GM18499 (cell line): ENCODE data around the gene BPIFB1.

Source experiments
- ATAC-seq: cut with Tn5 transposase; IDR thresholded peaks from one replicate; pipeline ENCODE4 v1.9.1; 2021; ENCODE audit warnings: moderate number of reproducible peaks; ENCODE audit not compliant: insufficient read depth, unreplicated experiment

BPIFB1 gene

GRCh38 chr20:33318096-33318429 lies 35.0 kb downstream of the BPIFB1 start:
- ATAC-seq: no peak

- ATAC-seq: no peak
Observed at GRCh38 chr20:33320006-33320405, 37.0 kb downstream of the BPIFB1 start.

- ATAC-seq: no peak
Observed at GRCh38 chr20:33322456-33322855, 39.4 kb downstream of the BPIFB1 start.

GRCh38 chr20:33323236-33323635 lies 40.2 kb downstream of the BPIFB1 start:
- ATAC-seq: no peak

GRCh38 chr20:33325350-33325749 lies 42.3 kb downstream of the BPIFB1 start:
- ATAC-seq: no peak

GRCh38 chr20:33328157-33329137 lies 45.4 kb downstream of the BPIFB1 start:
- no peak for ATAC-seq

GRCh38 chr20:33332905-33333456 lies 50.0 kb downstream of the BPIFB1 start:
- ATAC-seq: no peak

- no peak for ATAC-seq
Observed at GRCh38 chr20:33333616-33334015, 50.6 kb downstream of the BPIFB1 start.

- no peak for ATAC-seq
Observed at GRCh38 chr20:33334111-33334510, 51.1 kb downstream of the BPIFB1 start.

GRCh38 chr20:33336375-33336774 lies 53.4 kb downstream of the BPIFB1 start:
- ATAC-seq: no peak

- ATAC-seq: no peak
Observed at GRCh38 chr20:33337119-33337518, 54.1 kb downstream of the BPIFB1 start.

GRCh38 chr20:33337531-33338165 lies 54.6 kb downstream of the BPIFB1 start:
- ATAC-seq: no peak

- ATAC-seq: no peak
Observed at GRCh38 chr20:33338467-33339258, 55.6 kb downstream of the BPIFB1 start.

GRCh38 chr20:33339515-33340058 lies 56.6 kb downstream of the BPIFB1 start:
- ATAC-seq: no peak

- no peak for ATAC-seq
Observed at GRCh38 chr20:33343521-33343920, 60.5 kb downstream of the BPIFB1 start.

- no peak for ATAC-seq
Observed at GRCh38 chr20:33345342-33345741, 62.3 kb downstream of the BPIFB1 start.

GRCh38 chr20:33348136-33348937 lies 65.3 kb downstream of the BPIFB1 start:
- no peak for ATAC-seq

- no peak for ATAC-seq
Observed at GRCh38 chr20:33349493-33349892, 66.5 kb downstream of the BPIFB1 start.

GRCh38 chr20:33351696-33352095 lies 68.7 kb downstream of the BPIFB1 start:
- no peak for ATAC-seq
